ENCODE results near the gene GTF2IRD1.
"Not testable (repeated sequence)": the region's sequence is repeated elsewhere in the genome, so short reads cannot be mapped to it uniquely, and the experiment has no call there.

The GTF2IRD1 gene

DNA sequence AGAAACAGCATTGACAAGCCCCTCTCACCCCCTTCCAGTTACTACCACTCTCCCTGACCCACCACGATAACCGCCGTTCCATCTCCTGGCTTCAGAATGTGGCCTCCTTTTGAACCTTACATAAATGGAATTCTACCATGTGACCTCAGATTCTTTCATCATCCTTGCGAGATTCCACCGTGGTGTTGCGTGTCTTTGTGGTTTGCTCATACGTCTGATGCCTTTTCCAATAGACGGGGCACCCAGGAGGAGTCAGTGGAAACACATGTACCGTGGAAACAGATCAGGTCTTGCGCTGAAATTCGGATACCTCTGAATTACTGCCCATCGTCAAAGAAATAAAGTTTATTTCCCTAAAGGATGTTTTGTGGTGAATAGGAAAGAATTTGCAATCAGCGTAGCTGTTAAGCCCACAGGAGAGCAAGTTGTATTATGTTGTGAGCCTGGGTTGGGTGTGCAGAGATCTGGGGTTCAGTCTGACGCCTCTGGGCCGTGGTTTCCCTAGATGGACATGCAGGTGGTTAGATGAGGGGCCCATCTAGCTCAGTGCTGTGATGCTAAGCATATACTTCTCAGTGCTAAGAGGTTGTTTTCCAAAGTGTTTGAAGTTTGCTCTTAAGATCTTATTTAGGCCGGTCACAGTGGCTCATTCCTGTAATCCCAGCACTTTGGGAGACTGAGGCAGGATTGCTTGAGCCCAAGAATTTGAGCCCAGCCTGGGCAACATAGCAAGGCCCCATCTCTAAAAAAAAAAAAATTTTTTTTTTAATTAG, 29.1 kb downstream of the GTF2IRD1 start:
- Histone ChIP-seq H3K27ac (ENCODE audit: low read length) (peak overlapping the region; percentile 33), H3K27me3 (ENCODE audit: low read depth, low read length) (no peaks in the 10 kb centered on the region), H3K36me3 (ENCODE audit: control insufficient read depth in 1 of 2, insufficient read depth in 2 of 2, low read length in 2 of 2) (peaks cover 0 to 4% of the 10 kb centered on the region in 2 donors), H3K4me1 (ENCODE audit: control insufficient read depth in 1 of 2, insufficient read depth in 2 of 2, low read length in 2 of 2) (peaks cover 7 to 32% of the 10 kb centered on the region in 2 donors), H3K4me3 (ENCODE audit: low read depth in 1 of 2, low read length in 2 of 2) (no peak overlapping the region), H3K9me3 (ENCODE audit: control insufficient read depth in 1 of 2, low read length in 2 of 2) (no peaks in the 10 kb centered on the region)

DNA sequence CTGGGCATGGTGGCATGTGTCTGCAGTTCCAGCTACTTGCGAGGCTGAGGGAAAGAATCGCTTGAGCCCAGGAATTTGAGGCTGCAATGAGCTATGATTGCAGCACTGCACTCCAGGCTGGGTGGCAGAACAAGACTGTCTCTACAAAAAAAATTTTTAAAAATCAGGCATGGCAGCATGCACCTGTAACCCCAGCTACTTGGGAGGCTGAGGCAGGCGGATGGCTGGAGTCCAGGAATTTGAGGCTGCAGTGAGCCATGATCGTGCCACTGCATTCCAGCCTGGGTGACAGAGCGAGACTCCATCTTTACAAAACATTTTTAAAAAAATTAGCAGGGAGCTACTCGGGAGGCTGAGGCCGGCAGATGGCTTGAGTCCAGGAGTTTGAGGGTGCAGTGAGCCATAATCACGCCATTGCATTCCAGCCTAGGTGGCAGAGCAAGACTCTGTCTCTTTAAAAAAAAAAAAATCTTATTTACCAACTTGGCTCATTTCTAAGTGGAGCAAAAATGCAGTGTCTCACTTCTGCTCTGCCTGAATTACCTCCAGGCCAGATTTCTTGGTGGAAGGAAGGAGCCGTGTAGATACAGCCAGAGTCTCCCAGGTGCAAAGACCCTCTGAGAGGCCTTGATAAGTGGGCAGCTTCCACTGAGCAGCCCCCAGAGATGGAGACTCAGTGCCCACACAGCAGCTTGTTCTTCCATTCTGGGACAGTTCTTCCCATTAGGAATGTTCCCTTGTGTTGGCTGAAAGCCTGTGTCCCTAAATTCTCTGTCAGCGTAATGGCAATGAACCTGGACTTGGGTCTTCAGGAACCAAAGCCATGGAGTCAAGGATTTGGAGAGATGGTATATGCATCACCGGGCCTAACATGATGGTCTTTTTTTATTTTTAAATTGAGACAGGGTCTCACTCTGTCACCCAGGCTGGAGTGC, 30.0 kb downstream of the GTF2IRD1 start:
- H3K4me1 ChIP-seq (ENCODE audit: control insufficient read depth in 1 of 2, insufficient read depth in 2 of 2, low read length in 2 of 2), result peaks cover 7 to 28% of the 10 kb centered on the region in 2 donors
- H3K36me3 ChIP-seq (ENCODE audit: control insufficient read depth in 1 of 2, insufficient read depth in 2 of 2, low read length in 2 of 2), result peaks cover 0 to 4% of the 10 kb centered on the region in 2 donors
- H3K27me3 ChIP-seq (ENCODE audit: low read depth, low read length), result no peaks in the 10 kb centered on the region
- no peaks in the 10 kb centered on the region for H3K9me3 ChIP-seq (ENCODE audit: control insufficient read depth in 1 of 2, low read length in 2 of 2)
- no peak overlapping the region for H3K4me3 ChIP-seq (ENCODE audit: low read depth in 1 of 2, low read length in 2 of 2)
- peak overlapping the region; percentile 49 for H3K27ac ChIP-seq (ENCODE audit: low read length)

DNA sequence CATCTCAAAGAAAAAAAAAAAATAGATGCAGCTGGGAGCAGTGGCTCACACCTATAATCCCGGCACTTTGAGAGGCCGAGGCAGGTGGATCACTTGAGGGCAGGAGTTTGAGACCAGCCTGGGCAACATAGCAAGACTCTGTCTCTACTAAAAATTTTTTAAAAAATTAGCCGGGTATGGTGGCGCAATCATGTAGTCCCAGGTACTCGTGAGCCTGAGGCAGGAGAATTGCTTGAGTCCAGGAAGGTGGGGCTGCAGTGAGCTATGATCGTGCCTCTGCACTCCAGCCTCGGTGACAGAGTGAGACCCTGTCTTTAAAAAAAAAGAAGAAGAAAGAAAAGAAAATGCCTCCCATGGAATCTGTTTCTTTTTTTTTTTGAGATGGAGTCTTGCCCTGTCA, 31.9 kb downstream of the GTF2IRD1 start:
- no peak overlapping the region for H3K27ac ChIP-seq (ENCODE audit: low read length)
- H3K9me3 ChIP-seq (ENCODE audit: control insufficient read depth in 1 of 2, low read length in 2 of 2), result no peaks in the 10 kb centered on the region
- H3K27me3 ChIP-seq (ENCODE audit: low read depth, low read length), result no peaks in the 10 kb centered on the region
- H3K36me3 ChIP-seq (ENCODE audit: control insufficient read depth in 1 of 2, insufficient read depth in 2 of 2, low read length in 2 of 2), result peaks cover 0 to 3% of the 10 kb centered on the region in 2 donors
- H3K4me3 ChIP-seq (ENCODE audit: low read depth in 1 of 2, low read length in 2 of 2), result no peak overlapping the region
- peaks cover 0 to 17% of the 10 kb centered on the region in 2 donors for H3K4me1 ChIP-seq (ENCODE audit: control insufficient read depth in 1 of 2, insufficient read depth in 2 of 2, low read length in 2 of 2)

DNA sequence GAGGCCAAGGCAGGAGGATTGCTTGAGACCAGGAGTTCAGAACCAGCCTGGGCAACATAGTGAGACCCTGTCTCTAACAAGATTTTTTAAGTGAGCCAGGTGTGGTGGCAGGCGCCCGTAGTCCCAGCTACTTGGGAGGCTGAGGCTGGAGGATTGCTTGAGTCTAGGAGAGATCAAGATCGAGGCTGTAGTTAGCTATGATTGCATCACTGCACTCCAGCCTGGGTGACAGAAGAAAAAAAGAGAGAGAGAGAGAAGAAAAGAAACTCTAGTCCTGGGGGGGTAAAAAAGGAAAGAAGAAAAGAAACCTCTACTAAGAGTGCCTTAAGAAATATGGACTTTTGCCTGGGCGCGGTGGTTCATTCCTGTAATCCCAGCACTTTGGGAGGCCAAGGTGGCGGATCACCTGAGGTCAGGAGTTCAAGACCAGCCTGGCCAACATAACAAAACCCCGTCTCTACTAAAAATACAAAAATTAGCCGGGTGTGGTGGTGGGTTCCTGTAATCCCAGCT, 34.9 kb downstream of the GTF2IRD1 start:
- H3K4me3 ChIP-seq (ENCODE audit: low read depth in 1 of 2, low read length in 2 of 2); H3K27me3 ChIP-seq (ENCODE audit: low read depth, low read length); H3K4me1 ChIP-seq (ENCODE audit: control insufficient read depth in 1 of 2, insufficient read depth in 2 of 2, low read length in 2 of 2); H3K36me3 ChIP-seq (ENCODE audit: control insufficient read depth in 1 of 2, insufficient read depth in 2 of 2, low read length in 2 of 2); H3K27ac ChIP-seq (ENCODE audit: low read length); H3K9me3 ChIP-seq (ENCODE audit: control insufficient read depth in 1 of 2, low read length in 2 of 2): not testable (repeated sequence)

GRCh38 chr7:74489997-74490945, 36.6 kb downstream of the GTF2IRD1 start:
- H3K27ac ChIP-seq (ENCODE audit: low read length), result no peak overlapping the region
- H3K9me3 ChIP-seq (ENCODE audit: control insufficient read depth in 1 of 2, low read length in 2 of 2), result no peaks in the 10 kb centered on the region
- H3K36me3 ChIP-seq (ENCODE audit: control insufficient read depth in 1 of 2, insufficient read depth in 2 of 2, low read length in 2 of 2), result no peaks in the 10 kb centered on the region
- H3K4me3 ChIP-seq (ENCODE audit: low read depth in 1 of 2, low read length in 2 of 2), result no peak overlapping the region
- no peaks in the 10 kb centered on the region for H3K27me3 ChIP-seq (ENCODE audit: low read depth, low read length)
- no peaks in the 10 kb centered on the region for H3K4me1 ChIP-seq (ENCODE audit: control insufficient read depth in 1 of 2, insufficient read depth in 2 of 2, low read length in 2 of 2)

DNA sequence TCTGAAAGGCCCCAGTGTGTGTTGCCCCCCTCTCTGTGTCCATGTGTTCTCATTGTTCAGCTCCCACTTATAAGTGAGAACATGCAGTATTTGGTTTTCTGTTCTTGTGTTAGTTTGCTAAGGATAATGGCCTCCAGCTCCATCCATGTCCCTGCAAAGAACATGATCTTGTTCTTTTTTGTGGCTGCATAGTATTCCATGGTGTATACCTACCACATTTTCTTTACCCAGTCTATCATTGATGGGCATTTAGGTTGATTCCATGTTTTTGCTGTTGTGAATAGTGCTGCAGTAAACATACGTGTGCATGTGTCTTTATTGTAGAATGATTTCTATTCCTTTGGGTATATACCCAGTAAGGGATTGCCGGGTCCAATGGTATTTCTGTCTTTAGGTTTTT, 37.8 kb downstream of the GTF2IRD1 start:
- not testable (repeated sequence) for H3K4me3 ChIP-seq (ENCODE audit: low read depth in 1 of 2, low read length in 2 of 2); H3K27me3 ChIP-seq (ENCODE audit: low read depth, low read length); H3K4me1 ChIP-seq (ENCODE audit: control insufficient read depth in 1 of 2, insufficient read depth in 2 of 2, low read length in 2 of 2); H3K9me3 ChIP-seq (ENCODE audit: control insufficient read depth in 1 of 2, low read length in 2 of 2); H3K27ac ChIP-seq (ENCODE audit: low read length); H3K36me3 ChIP-seq (ENCODE audit: control insufficient read depth in 1 of 2, insufficient read depth in 2 of 2, low read length in 2 of 2)

GRCh38 chr7:74493295-74493694, 39.6 kb downstream of the GTF2IRD1 start:
- Histone ChIP-seq H3K27me3 (ENCODE audit: low read depth, low read length) (no peaks in the 10 kb centered on the region), H3K9me3 (ENCODE audit: control insufficient read depth in 1 of 2, low read length in 2 of 2) (no peaks in the 10 kb centered on the region), H3K4me3 (ENCODE audit: low read depth in 1 of 2, low read length in 2 of 2) (no peak overlapping the region), H3K4me1 (ENCODE audit: control insufficient read depth in 1 of 2, insufficient read depth in 2 of 2, low read length in 2 of 2) (no peaks in the 10 kb centered on the region), H3K36me3 (ENCODE audit: control insufficient read depth in 1 of 2, insufficient read depth in 2 of 2, low read length in 2 of 2) (no peaks in the 10 kb centered on the region), H3K27ac (ENCODE audit: low read length) (no peak overlapping the region)

DNA sequence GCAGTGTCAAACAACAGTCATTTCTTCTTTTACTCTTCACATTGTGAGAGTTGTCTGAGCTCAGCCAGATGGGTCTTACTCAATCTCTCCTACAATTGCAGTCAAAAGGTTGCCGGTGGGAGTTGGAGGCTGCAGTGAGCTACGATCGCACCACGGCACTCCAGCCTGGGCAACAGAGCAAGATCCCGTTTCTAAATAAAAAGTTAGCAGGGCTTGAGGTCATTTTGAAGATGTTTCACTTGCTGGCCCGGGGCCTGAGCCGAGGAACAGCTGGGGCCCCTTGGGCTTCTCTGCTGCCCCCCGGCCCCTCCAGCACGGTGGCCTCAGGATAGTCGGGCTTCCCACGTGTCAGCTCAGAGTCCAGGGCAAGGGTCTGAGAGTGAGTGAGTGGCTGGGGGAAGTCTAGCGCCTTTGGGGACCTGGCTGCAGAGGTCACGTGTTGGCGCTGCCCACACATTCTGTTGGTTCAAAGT, 40.4 kb downstream of the GTF2IRD1 start:
- no peak overlapping the region for H3K4me3 ChIP-seq (ENCODE audit: low read depth in 1 of 2, low read length in 2 of 2)
- no peaks in the 10 kb centered on the region for H3K4me1 ChIP-seq (ENCODE audit: control insufficient read depth in 1 of 2, insufficient read depth in 2 of 2, low read length in 2 of 2)
- H3K36me3 ChIP-seq (ENCODE audit: control insufficient read depth in 1 of 2, insufficient read depth in 2 of 2, low read length in 2 of 2), result no peaks in the 10 kb centered on the region
- H3K9me3 ChIP-seq (ENCODE audit: control insufficient read depth in 1 of 2, low read length in 2 of 2), result no peaks in the 10 kb centered on the region
- no peak overlapping the region for H3K27ac ChIP-seq (ENCODE audit: low read length)
- H3K27me3 ChIP-seq (ENCODE audit: low read depth, low read length), result no peaks in the 10 kb centered on the region

DNA sequence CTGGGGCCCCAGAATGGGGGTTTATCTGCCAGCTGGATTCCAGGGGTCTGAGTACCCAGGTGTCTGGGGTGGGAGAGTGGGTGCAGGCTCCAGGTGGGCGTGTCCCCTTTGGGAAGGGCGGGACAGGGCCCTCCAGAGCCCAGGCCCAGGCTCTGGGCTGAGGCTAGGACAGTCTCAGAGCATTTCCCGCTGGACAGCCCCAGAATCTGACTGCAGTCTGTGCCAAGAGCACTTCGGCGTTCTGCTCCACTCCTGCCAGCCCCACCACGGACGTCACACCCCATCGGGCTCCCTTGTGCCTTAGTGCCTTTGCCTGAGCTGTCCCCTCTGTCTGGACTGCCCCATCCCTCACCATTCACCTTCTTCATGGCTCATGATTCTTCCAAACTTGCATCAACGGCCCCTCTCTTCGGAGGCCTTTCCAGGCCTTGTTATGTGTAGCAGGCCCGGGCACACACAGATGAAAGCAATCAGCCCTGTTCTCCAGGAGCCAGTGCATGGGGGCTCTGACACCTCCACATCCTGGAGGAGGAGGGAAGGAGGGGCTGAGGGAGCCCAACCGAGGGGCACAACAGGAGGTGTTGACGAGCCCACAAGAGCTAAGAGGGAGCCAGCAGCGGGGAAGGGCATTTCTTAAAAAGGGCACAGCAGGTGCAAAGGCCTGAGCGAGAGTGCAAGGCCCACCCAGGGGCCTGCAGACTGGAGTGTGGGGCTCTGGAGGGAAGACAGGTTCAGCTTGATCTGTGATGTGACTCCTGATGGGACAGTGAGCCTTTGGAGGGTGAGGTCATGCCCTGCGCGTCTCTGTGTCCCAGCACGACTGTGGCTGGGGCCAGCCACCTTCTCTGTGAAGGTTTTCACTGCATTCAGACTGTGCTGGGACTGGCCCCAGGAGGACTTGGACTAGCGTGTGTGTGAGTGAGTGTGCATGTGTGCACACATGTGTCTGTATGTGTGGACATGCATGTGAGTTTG, 41.7 kb downstream of the GTF2IRD1 start:
- H3K9me3 ChIP-seq (ENCODE audit: control insufficient read depth in 1 of 2, low read length in 2 of 2), result no peaks in the 10 kb centered on the region
- no peaks in the 10 kb centered on the region for H3K36me3 ChIP-seq (ENCODE audit: control insufficient read depth in 1 of 2, insufficient read depth in 2 of 2, low read length in 2 of 2)
- H3K4me1 ChIP-seq (ENCODE audit: control insufficient read depth in 1 of 2, insufficient read depth in 2 of 2, low read length in 2 of 2), result no peaks in the 10 kb centered on the region
- H3K27ac ChIP-seq (ENCODE audit: low read length), result no peak overlapping the region
- H3K4me3 ChIP-seq (ENCODE audit: low read depth in 1 of 2, low read length in 2 of 2), result no peak overlapping the region
- no peaks in the 10 kb centered on the region for H3K27me3 ChIP-seq (ENCODE audit: low read depth, low read length)

DNA sequence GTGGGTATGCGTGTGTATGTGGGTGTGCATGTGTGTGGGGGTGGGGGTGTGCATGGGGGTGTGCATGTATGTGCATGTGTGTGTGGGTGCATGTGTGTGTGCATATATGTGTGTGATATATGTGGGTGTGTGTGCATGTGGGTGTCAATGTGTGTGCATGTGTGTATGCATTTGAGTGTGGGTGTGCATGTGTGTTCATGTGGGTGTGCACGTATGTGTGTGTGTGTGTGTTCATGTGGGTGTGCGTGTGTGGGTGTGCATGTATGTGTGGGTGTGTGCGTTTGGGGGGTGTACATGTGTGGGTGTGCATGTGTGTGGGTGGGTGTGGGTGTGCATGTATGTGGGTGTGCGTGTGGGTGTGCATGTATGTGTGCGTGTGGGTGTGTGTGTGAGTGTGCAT, 42.6 kb downstream of the GTF2IRD1 start:
- H3K4me3 ChIP-seq (ENCODE audit: low read depth in 1 of 2, low read length in 2 of 2), result no peak overlapping the region
- no peaks in the 10 kb centered on the region for H3K9me3 ChIP-seq (ENCODE audit: control insufficient read depth in 1 of 2, low read length in 2 of 2)
- no peak overlapping the region for H3K27ac ChIP-seq (ENCODE audit: low read length)
- no peaks in the 10 kb centered on the region for H3K36me3 ChIP-seq (ENCODE audit: control insufficient read depth in 1 of 2, insufficient read depth in 2 of 2, low read length in 2 of 2)
- no peaks in the 10 kb centered on the region for H3K27me3 ChIP-seq (ENCODE audit: low read depth, low read length)
- H3K4me1 ChIP-seq (ENCODE audit: control insufficient read depth in 1 of 2, insufficient read depth in 2 of 2, low read length in 2 of 2), result peaks cover 0 to 4% of the 10 kb centered on the region in 2 donors

Measured in muscle layer of duodenum (tissue), 2 donors.